Measurements from ENCODE around the gene KCNH5. TPM values are rescaled to one million over a fixed set of nuclear protein-coding genes. Genes with fewer than 3 reads are reported as not detected.
"Not testable (repeated sequence)": the region's sequence is repeated elsewhere in the genome, so short reads cannot be mapped to it uniquely, and the experiment has no call there.

KCNH5 gene
- polyA plus RNA-seq, 3 donors from 2014 or later: not detected

GRCh38 chr14:62897771-62898170 lies 147.5 kb downstream of the KCNH5 start:
- H3K36me3 Mint-ChIP-seq: no peaks in the 10 kb centered on the region
- peaks cover 0 to 9% (median 0%) of the 10 kb centered on the region in 6 donors for H3K9me3 Mint-ChIP-seq
- DNase-seq: no peak
- H3K27me3 Mint-ChIP-seq (ENCODE audit: low read depth in 3 of 3): no peaks in the 10 kb centered on the region
- no peak overlapping the region for H3K4me3 Mint-ChIP-seq
- H3K27ac Mint-ChIP-seq: no peak overlapping the region
- no peaks in the 10 kb centered on the region for H3K4me1 Mint-ChIP-seq

DNA sequence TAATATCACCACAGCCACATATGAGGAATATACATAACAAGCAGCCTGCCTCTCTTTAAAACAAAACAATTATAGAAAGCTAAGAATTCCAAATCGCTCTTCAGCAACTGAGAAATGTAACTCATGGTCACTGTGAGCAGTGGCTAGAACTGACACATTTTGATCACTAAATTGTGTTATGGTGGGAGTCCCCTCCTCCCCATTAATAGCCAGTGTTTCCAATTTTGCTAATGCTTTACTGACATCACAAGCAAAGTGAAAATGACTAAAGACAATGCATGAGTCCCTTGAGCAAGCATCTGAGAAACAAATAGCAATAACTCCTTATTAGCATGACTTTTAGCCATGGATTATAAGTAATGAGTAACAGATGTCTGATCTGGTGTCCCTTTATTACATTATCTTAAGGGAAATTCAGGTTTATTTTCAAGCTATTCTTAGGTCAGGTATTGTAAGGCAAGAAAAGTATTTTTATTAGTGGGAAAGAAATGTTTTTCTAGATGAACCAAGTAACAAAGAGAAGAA lies 148.3 kb downstream of the KCNH5 start:
- no peaks in the 10 kb centered on the region for H3K36me3 Mint-ChIP-seq
- H3K4me1 Mint-ChIP-seq: no peaks in the 10 kb centered on the region
- H3K27ac Mint-ChIP-seq: no peak overlapping the region
- no peaks in the 10 kb centered on the region for H3K27me3 Mint-ChIP-seq (ENCODE audit: low read depth in 3 of 3)
- peaks cover 0 to 9% (median 0%) of the 10 kb centered on the region in 6 donors for H3K9me3 Mint-ChIP-seq
- no peak for DNase-seq
- no peak overlapping the region for H3K4me3 Mint-ChIP-seq

DNA sequence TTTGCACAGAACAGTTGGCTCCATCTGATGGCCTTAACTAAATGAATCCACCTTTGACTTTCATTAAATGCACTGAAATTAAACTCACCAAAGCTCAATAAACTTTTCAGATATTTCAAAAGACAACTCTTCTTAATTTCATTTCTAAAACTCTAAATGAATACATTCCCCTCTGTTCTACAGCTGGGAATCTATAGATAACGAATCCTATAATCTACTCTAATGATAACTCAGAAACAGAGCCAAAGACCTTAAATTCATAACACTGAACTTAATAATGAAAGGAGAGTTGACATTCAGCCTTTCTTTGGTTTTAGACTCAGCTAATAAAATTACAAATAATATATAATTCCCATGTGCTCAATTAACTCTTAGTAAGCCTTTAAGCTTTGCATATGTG lies 150.5 kb downstream of the KCNH5 start:
- Mint-ChIP-seq H3K27me3 (ENCODE audit: low read depth in 3 of 3) (peaks cover 0 to 1% (median 0%) of the 10 kb centered on the region in 3 donors), H3K27ac (no peak overlapping the region), H3K4me3 (no peak overlapping the region), H3K4me1 (no peaks in the 10 kb centered on the region), H3K36me3 (no peaks in the 10 kb centered on the region), H3K9me3 (peaks cover 0 to 6% (median 2%) of the 10 kb centered on the region in 6 donors)
- no peak for DNase-seq

- Mint-ChIP-seq H3K27ac (no peak overlapping the region), H3K4me3 (no peak overlapping the region), H3K27me3 (ENCODE audit: low read depth in 3 of 3) (peaks cover 0 to 5% (median 0%) of the 10 kb centered on the region in 3 donors), H3K9me3 (peaks cover 0 to 6% (median 3%) of the 10 kb centered on the region in 6 donors), H3K4me1 (no peaks in the 10 kb centered on the region), H3K36me3 (no peaks in the 10 kb centered on the region)
- DNase-seq: no peak
Measured at GRCh38 chr14:62889364-62889763, 155.9 kb downstream of the KCNH5 start.

GRCh38 chr14:62886461-62886860 lies 158.8 kb downstream of the KCNH5 start:
- peaks cover 0 to 6% (median 2%) of the 10 kb centered on the region in 6 donors for H3K9me3 Mint-ChIP-seq
- H3K4me3 Mint-ChIP-seq: no peak overlapping the region
- no peaks in the 10 kb centered on the region for H3K4me1 Mint-ChIP-seq
- DNase-seq: no peak
- H3K36me3 Mint-ChIP-seq: no peaks in the 10 kb centered on the region
- H3K27ac Mint-ChIP-seq: no peak overlapping the region
- H3K27me3 Mint-ChIP-seq (ENCODE audit: low read depth in 3 of 3): peaks cover 0 to 6% (median 0%) of the 10 kb centered on the region in 3 donors

- Mint-ChIP-seq H3K4me1 (no peaks in the 10 kb centered on the region), H3K9me3 (peaks cover 0 to 5% (median 0%) of the 10 kb centered on the region in 6 donors), H3K36me3 (no peaks in the 10 kb centered on the region), H3K27ac (no peak overlapping the region), H3K27me3 (ENCODE audit: low read depth in 3 of 3) (peaks cover 0 to 6% (median 0%) of the 10 kb centered on the region in 3 donors), H3K4me3 (no peak overlapping the region)
- DNase-seq: no peak
Measured at GRCh38 chr14:62885451-62885850, 159.8 kb downstream of the KCNH5 start.

- Mint-ChIP-seq H3K4me1 (no peaks in the 10 kb centered on the region), H3K27ac (no peak overlapping the region), H3K36me3 (no peaks in the 10 kb centered on the region), H3K9me3 (no peaks in the 10 kb centered on the region), H3K4me3 (no peak overlapping the region), H3K27me3 (ENCODE audit: low read depth in 3 of 3) (peaks cover 0 to 2% (median 0%) of the 10 kb centered on the region in 3 donors)
- no peak for DNase-seq
Measured at GRCh38 chr14:62882967-62883366, 162.3 kb downstream of the KCNH5 start.

DNA sequence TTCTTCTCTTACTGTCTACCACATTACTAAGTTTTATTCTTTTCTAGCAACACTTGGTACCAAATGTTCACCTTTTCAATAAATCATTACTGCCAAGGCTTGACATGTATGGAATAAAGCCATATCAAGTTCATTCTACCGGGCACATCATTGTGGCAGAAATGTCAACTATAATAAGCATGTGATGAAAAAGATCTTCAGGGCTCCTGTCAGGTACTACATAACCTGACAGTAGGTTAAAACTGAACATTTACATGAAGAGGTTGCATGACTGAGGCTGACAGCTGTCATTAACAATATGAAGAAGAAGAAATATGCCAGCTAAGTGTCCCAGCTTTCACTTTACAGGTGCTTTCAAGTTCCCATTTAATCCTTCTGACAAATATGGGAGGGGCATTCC lies 178.9 kb downstream of the KCNH5 start:
- Mint-ChIP-seq H3K27ac (no peak overlapping the region), H3K4me1 (no peaks in the 10 kb centered on the region), H3K9me3 (peaks cover 0 to 8% (median 3%) of the 10 kb centered on the region in 6 donors), H3K36me3 (no peaks in the 10 kb centered on the region), H3K27me3 (ENCODE audit: low read depth in 3 of 3) (peaks cover 0 to 8% (median 2%) of the 10 kb centered on the region in 3 donors), H3K4me3 (no peak overlapping the region)
- no peak for DNase-seq

- no peak overlapping the region for H3K4me3 Mint-ChIP-seq
- peaks cover 0 to 8% (median 2%) of the 10 kb centered on the region in 3 donors for H3K27me3 Mint-ChIP-seq (ENCODE audit: low read depth in 3 of 3)
- no peaks in the 10 kb centered on the region for H3K36me3 Mint-ChIP-seq
- H3K4me1 Mint-ChIP-seq: no peaks in the 10 kb centered on the region
- peaks cover 0 to 6% (median 3%) of the 10 kb centered on the region in 6 donors for H3K9me3 Mint-ChIP-seq
- DNase-seq: no peak
- H3K27ac Mint-ChIP-seq: no peak overlapping the region
Measured at GRCh38 chr14:62864588-62864987, 180.7 kb downstream of the KCNH5 start.

DNA sequence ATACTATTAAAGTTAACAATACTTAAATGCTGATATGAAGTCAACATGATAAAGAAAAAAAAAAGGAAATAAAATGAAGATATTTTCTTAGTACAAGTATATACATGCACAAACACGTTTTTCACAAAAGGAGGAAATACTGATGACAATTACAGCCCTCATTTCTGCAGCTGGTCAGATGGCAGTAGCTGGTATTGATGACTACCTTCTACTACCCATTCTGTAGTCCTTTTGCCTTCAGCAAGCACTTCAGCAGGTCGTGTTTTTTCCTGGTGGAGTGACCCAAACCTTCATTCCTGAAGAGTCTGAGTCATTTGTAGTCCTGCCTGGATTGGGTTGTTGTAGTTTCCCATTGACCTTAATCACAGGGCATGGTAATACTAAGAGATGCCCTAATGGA lies 187.2 kb downstream of the KCNH5 start:
- not testable (repeated sequence) for H3K36me3 Mint-ChIP-seq; H3K4me1 Mint-ChIP-seq; H3K27me3 Mint-ChIP-seq (ENCODE audit: low read depth in 3 of 3); H3K9me3 Mint-ChIP-seq; H3K4me3 Mint-ChIP-seq; H3K27ac Mint-ChIP-seq; DNase-seq

GRCh38 chr14:62854951-62855350 lies 190.3 kb downstream of the KCNH5 start:
- Mint-ChIP-seq H3K9me3 (peaks cover 0 to 4% (median 0%) of the 10 kb centered on the region in 6 donors), H3K36me3 (no peaks in the 10 kb centered on the region), H3K27me3 (ENCODE audit: low read depth in 3 of 3) (peaks cover 0 to 4% (median 3%) of the 10 kb centered on the region in 3 donors), H3K4me1 (no peaks in the 10 kb centered on the region), H3K4me3 (no peak overlapping the region), H3K27ac (no peak overlapping the region)
- DNase-seq: no peak

DNA sequence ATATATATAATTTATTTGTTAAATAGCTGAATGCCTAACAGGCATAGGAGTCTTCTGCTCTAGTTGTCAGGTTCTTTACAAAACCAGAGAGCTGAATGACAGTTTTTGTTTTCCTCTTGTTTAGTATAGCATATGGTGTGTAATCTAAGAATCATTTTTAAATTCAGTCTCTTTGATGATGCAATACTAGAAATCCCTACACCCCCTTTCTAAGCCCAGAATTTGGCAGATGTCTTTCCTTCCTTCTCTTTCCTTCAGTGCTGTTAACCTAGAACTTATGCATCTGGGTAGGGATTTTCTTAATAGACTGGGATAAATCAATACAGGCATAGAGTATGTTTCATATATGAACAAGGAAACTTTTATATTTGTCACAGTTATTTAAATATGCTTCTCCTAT lies 198.1 kb downstream of the KCNH5 start:
- no peak for DNase-seq
- no peak overlapping the region for H3K4me3 Mint-ChIP-seq
- H3K27me3 Mint-ChIP-seq (ENCODE audit: low read depth in 3 of 3): peaks cover 0 to 5% (median 0%) of the 10 kb centered on the region in 3 donors
- H3K9me3 Mint-ChIP-seq: peaks cover 0 to 11% (median 5%) of the 10 kb centered on the region in 6 donors
- no peak overlapping the region for H3K27ac Mint-ChIP-seq
- no peaks in the 10 kb centered on the region for H3K4me1 Mint-ChIP-seq
- no peaks in the 10 kb centered on the region for H3K36me3 Mint-ChIP-seq

DNA sequence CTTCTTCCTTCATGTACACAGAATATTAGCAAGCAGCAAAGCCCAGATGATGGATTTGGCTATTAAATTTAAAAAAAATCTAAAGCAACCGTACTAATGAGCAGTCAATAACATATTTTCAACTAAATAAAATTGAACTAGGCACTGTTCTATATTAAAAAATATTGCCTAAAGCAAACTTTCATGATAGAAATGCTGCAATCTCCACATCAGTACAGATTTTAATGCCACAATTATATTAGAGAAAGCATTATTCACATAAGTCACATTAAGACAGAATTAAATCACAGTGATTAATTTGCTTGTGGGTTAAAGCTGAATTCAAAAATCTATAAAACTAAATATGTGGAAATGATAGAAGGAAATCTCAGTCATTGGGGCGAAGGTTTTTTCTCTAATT lies 200.7 kb downstream of the KCNH5 start:
- no peak overlapping the region for H3K4me3 Mint-ChIP-seq
- H3K9me3 Mint-ChIP-seq: peaks cover 0 to 13% (median 6%) of the 10 kb centered on the region in 6 donors
- H3K36me3 Mint-ChIP-seq: no peaks in the 10 kb centered on the region
- H3K27ac Mint-ChIP-seq: no peak overlapping the region
- no peak for DNase-seq
- H3K4me1 Mint-ChIP-seq: no peaks in the 10 kb centered on the region
- H3K27me3 Mint-ChIP-seq (ENCODE audit: low read depth in 3 of 3): peaks cover 0 to 2% (median 0%) of the 10 kb centered on the region in 3 donors

GRCh38 chr14:62824086-62824485 lies 221.2 kb downstream of the KCNH5 start:
- Mint-ChIP-seq H3K4me3 (no peak overlapping the region), H3K27me3 (ENCODE audit: low read depth in 3 of 3) (peaks cover 0 to 3% (median 1%) of the 10 kb centered on the region in 3 donors), H3K36me3 (no peaks in the 10 kb centered on the region), H3K27ac (no peak overlapping the region), H3K4me1 (no peaks in the 10 kb centered on the region), H3K9me3 (peaks cover 3 to 12% (median 6%) of the 10 kb centered on the region in 6 donors)
- DNase-seq: no peak

DNA sequence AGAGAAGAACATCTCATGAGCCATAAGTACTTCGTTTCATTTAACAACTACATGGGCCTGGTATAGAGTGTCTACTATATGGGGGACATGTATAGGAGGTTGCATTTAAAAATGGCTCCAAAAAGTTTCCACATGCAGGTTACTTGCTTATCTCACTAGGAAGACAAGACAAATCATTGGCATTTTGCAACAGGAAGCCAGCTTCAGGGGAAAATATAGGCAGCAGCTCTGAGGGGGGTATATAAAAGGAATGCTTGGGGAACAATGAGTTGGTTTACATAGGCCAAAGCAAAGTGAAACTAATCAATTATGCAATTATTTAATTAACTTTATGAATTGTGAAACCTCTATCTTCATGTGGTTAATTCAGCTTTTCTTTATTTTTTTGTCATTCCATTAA lies 225.3 kb downstream of the KCNH5 start:
- Mint-ChIP-seq H3K27ac (no peak overlapping the region), H3K27me3 (ENCODE audit: low read depth in 3 of 3) (peaks cover 0 to 2% (median 0%) of the 10 kb centered on the region in 3 donors), H3K36me3 (no peaks in the 10 kb centered on the region), H3K4me3 (no peak overlapping the region), H3K4me1 (no peaks in the 10 kb centered on the region), H3K9me3 (peaks cover 4 to 8% (median 5%) of the 10 kb centered on the region in 6 donors)
- no peak for DNase-seq
